ENCODE measurements around the gene CELSR1.

Gene CELSR1

DNA sequence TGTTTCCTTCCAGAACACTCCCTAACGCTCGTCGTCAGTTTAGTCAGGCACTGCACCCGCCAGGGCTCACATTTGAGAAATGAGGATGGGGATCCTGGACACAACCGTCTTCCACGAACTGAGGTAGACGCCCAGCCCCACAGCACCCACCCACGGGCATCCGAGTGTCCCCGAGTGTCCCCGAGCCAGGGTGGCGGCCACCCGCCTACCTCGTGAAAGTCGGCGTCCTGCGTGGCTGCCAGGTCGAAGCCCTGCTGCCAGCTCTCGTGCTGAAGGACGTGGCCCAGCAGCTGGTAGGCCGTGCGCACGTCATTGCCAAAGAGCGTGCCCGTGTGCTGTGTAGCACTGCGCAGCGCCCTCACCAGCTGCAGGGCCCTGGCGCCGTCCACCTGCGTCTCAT, 148.3 kb downstream of the CELSR1 start:
- in situ Hi-C loops (cut with HindIII; ENCODE audit: low sequenced_read_pairs) = no loop called here

DNA sequence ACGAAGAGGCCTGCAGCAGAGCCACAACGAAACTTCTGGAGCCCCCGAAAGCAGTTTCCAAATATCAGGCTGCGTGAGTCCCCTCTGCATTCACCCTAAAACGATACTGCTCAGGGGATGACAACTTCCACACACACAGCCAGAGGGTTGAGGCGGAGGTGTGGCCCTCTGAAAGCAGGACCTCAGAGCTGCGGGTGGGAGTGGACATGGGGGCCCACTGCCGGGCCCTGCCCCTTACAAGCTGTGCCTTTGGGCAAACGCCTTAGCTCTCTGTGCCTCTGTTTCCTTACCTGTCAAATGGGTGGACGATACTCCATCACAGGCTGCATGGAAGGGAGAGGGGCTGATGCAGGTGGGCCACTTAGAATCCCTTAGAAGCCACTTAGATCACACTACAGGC, 148.8 kb downstream of the CELSR1 start:
- in situ Hi-C loops (cut with HindIII; ENCODE audit: low sequenced_read_pairs) = no loop called here

- in situ Hi-C loops (cut with HindIII; ENCODE audit: low sequenced_read_pairs) = no loop called here
Measured at GRCh38 chr22:46387748-46388147, 149.7 kb downstream of the CELSR1 start.

DNA sequence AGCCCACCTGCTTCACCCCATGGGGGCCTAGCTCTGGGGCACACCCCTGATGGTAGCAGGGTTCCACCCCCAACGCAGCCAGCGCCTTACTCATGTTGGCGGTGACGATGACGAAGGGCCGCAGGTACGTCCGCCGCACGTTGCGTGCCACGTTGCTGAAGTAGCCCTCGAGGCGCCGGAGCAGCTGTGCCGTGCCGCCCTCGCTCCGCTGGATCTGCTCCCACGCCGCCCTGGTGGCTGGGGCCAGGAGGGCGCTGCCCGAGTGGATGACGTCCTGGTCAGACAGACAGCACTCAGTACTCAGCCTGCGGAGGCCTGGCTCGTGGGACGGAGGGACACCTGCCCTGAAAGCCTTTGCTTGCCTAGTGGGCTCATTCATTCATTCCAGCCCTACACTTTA, 151.1 kb downstream of the CELSR1 start:
- in situ Hi-C loops (cut with HindIII; ENCODE audit: low sequenced_read_pairs) = no loop called here

DNA sequence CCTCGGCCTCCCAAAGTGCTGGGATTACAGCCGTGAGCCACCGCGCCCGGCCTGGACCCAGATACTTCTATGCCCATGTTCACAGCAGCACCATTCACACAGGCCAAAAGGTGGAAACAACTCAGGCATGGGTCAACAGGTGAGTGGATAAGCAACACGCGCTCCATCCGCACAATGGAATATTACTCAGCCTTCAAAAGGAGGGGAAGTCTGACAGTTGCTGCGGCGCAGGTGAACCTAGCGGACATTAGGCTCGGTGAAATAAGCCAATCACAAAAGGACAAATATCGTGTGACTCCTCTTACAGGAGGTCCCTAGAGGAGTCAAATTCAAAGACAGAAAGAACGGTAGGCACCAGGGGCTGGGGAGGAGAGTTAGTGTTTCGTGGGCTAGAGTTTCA, 154.9 kb downstream of the CELSR1 start:
- in situ Hi-C loops (cut with HindIII; ENCODE audit: low sequenced_read_pairs) = no loop called here

GRCh38 chr22:46381731-46382130, 155.7 kb downstream of the CELSR1 start:
- in situ Hi-C loops (cut with HindIII; ENCODE audit: low sequenced_read_pairs) = no loop called here

GRCh38 chr22:46381142-46381541, 156.3 kb downstream of the CELSR1 start:
- in situ Hi-C loops (cut with HindIII; ENCODE audit: low sequenced_read_pairs) = no loop called here

- in situ Hi-C loops (cut with HindIII; ENCODE audit: low sequenced_read_pairs) = no loop called here
Measured at GRCh38 chr22:46380581-46380980, 156.8 kb downstream of the CELSR1 start.

GRCh38 chr22:46380069-46380468, 157.4 kb downstream of the CELSR1 start:
- in situ Hi-C loops (cut with HindIII; ENCODE audit: low sequenced_read_pairs) = no loop called here

GRCh38 chr22:46379066-46379930, 158.1 kb downstream of the CELSR1 start:
- in situ Hi-C loops (cut with HindIII; ENCODE audit: low sequenced_read_pairs) = no loop called here

- in situ Hi-C loops (cut with HindIII; ENCODE audit: low sequenced_read_pairs) = no loop called here
Measured at GRCh38 chr22:46378426-46379065, 158.9 kb downstream of the CELSR1 start.

GRCh38 chr22:46377525-46378425, 159.6 kb downstream of the CELSR1 start:
- in situ Hi-C loops (cut with HindIII; ENCODE audit: low sequenced_read_pairs) = no loop called here

GRCh38 chr22:46376908-46377524, 160.4 kb downstream of the CELSR1 start:
- in situ Hi-C loops (cut with HindIII; ENCODE audit: low sequenced_read_pairs) = no loop called here

- in situ Hi-C loops (cut with HindIII; ENCODE audit: low sequenced_read_pairs) = no loop called here
Measured at GRCh38 chr22:46376111-46376510, 161.3 kb downstream of the CELSR1 start.

DNA sequence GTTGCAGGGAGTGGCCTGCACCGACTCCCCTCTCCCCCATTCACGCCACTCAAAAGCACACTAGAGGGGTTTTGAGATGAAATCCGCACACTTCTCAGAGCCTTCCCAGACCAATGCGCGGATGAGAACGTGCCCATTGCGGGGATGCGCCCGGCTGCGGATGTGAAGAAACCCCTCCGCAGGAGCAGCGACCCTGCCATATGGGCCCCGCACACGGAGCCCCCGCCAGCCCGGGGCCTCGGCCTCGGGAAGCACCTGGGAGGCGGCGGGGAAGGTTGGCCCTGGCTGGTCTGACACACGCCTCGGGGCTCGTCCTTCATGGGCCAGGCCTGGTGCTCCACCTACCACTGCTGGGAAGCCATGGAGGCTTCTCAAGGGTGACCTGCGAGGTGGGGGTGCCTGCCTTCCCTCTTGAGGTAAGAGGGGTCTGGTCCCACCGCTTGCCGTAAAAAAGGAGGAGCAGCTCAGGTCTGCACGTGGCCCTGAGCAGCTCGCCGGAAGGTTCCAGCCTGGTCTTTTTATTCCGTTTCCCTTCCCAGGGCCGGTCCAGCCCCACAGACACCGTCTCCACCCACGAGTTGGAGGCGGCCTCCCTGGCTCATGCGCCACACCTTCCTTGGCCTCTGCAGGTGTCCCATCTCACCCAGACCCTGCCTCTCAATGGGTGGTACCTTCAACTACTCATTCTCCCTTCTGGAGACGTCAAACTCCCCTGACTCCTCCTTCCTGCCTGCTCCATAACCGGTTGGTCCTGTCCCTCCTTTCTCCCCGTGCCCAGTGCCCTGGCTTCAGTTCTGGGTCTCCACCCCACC, 162.6 kb downstream of the CELSR1 start:
- in situ Hi-C loops (cut with HindIII; ENCODE audit: low sequenced_read_pairs) = no loop called here

- in situ Hi-C loops (cut with HindIII; ENCODE audit: low sequenced_read_pairs) = no loop called here
Measured at GRCh38 chr22:46373921-46374662, 163.3 kb downstream of the CELSR1 start.

DNA sequence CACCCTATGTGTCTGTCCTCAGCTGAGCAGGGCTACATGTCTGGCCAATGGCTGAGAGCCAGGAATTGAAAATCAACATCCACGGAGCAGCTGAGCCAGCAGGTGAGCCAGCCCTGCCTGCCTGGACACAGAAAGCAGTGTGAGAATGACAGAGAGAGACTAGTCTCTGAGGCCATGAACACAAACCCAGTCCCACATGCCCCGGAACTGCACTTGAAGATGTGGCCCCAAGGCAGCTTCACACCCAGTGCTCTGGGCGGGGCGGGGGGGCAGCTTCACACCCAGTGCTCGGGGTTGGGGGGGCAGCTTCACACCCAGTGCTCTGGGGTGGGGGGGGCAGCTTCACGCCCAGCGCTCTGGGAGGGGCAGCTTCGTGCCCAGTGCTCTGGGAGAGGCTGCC, 164.3 kb downstream of the CELSR1 start:
- in situ Hi-C loops (cut with HindIII; ENCODE audit: low sequenced_read_pairs) = no loop called here

DNA sequence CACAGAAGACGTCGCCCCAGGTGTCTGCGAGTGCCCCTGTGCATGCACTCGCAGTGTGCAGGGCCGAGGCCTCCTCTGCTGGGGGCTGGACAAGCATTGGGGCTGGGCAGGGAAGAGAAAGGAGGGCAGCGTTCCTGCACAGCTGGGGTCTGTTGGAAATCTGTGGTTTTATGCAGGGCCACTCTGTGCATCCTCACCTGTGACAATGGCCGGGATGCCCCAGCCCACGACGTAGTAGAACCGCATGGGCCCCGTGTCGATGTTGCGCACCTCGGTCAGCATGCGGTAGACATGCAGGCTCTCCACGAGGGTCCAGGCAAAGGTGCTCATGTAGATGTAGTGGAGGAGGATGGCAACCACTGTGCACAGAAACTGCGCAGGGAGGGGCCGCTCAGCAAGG, 164.7 kb downstream of the CELSR1 start:
- in situ Hi-C loops (cut with HindIII; ENCODE audit: low sequenced_read_pairs) = no loop called here

GRCh38 chr22:46371623-46372226, 165.7 kb downstream of the CELSR1 start:
- in situ Hi-C loops (cut with HindIII; ENCODE audit: low sequenced_read_pairs) = no loop called here

All from DLD1 (cell line).